Suppressor macrophage treated with lipopolysaccharide for 1 hour (primary cell): ENCODE measurements around the gene LAPTM5.
A peak's percentile ranks its signal among the peaks of the same experiment; 100 is the strongest.
"Not testable (repeated sequence)": the region's sequence is repeated elsewhere in the genome, so short reads cannot be mapped to it uniquely, and the experiment has no call there.

ENCODE experiments used
- DNase-seq, 3 donors: peaks; one replicate each; pipeline ENCODE4 v3.0.0-alpha.2; 2020 to 2022

Gene LAPTM5

GRCh38 chr1:30757352-30758120 lies at the start of gene LAPTM5:
Gene LAPTM5, minus strand, starts transcription at chr1:30757774. Its CDS starts 29 bp downstream, at chr1:30757745.
- peak; percentile 69 to 83 (median 76) for DNase-seq

GRCh38 chr1:30806381-30807317 lies 49.1 kb upstream of the LAPTM5 start:
- no peak for DNase-seq

GRCh38 chr1:30805304-30806003 lies 47.9 kb upstream of the LAPTM5 start:
- DNase-seq, result peak in 2 of 3 donors; percentile 35 to 42

- DNase-seq, result no peak
Measured at GRCh38 chr1:30804822-30805221, 47.2 kb upstream of the LAPTM5 start.

GRCh38 chr1:30804352-30804751 lies 46.8 kb upstream of the LAPTM5 start:
- DNase-seq, result no peak

GRCh38 chr1:30803562-30803961 lies 46.0 kb upstream of the LAPTM5 start:
- DNase-seq, result no peak

GRCh38 chr1:30801771-30802198 lies 44.2 kb upstream of the LAPTM5 start:
- DNase-seq, result peak; percentile 83 to 88 (median 87)

- DNase-seq, result no peak
Measured at GRCh38 chr1:30799233-30799511, 41.6 kb upstream of the LAPTM5 start.

- peak; percentile 57 to 70 (median 69) for DNase-seq
Measured at GRCh38 chr1:30798389-30799232, 41.0 kb upstream of the LAPTM5 start.

GRCh38 chr1:30795026-30795425 lies 37.5 kb upstream of the LAPTM5 start:
- DNase-seq, result no peak

GRCh38 chr1:30794260-30794659 lies 36.7 kb upstream of the LAPTM5 start:
- DNase-seq, result no peak

GRCh38 chr1:30793209-30793608 lies 35.6 kb upstream of the LAPTM5 start:
- DNase-seq, result no peak

- DNase-seq, result peak in 2 of 3 donors; percentile 59 to 61
Measured at GRCh38 chr1:30791868-30792267, 34.3 kb upstream of the LAPTM5 start.

- peak; percentile 68 to 71 (median 70) for DNase-seq
Measured at GRCh38 chr1:30790850-30791778, 33.5 kb upstream of the LAPTM5 start.

- DNase-seq, result not testable (repeated sequence)
Measured at GRCh38 chr1:30790256-30790525, 32.6 kb upstream of the LAPTM5 start.

- DNase-seq, result no peak
Measured at GRCh38 chr1:30789388-30790255, 32.0 kb upstream of the LAPTM5 start.

- no peak for DNase-seq
Measured at GRCh38 chr1:30788580-30789387, 31.2 kb upstream of the LAPTM5 start.

- DNase-seq, result no peak
Measured at GRCh38 chr1:30787856-30788495, 30.4 kb upstream of the LAPTM5 start.

- no peak for DNase-seq
Measured at GRCh38 chr1:30787266-30787665, 29.7 kb upstream of the LAPTM5 start.
